Left lung (tissue), 10 donors: ENCODE measurements around the gene APOL4. TPM values are rescaled to one million over a fixed set of nuclear protein-coding genes. Genes with fewer than 3 reads are reported as not detected.

Experiments
- ATAC-seq: fragments of 200-7000 bp; cut with Tn5 transposase; one replicate; pipeline ENCODE4 v1.9.1; 2020; ENCODE audit warnings: moderate library complexity
- DNase-seq, 4 donors: peaks; one replicate each; pipeline ENCODE4 v3.0.0-alpha.2; 2013 to 2020
- H3K27ac ChIP-seq, 2 donors: fragments of 200-600 bp; sonication (generic) in 1 of 2; one replicate each; pipeline versions ENCODE4 v1.5.0 to v1.8.0; 2020 to 2021
- H3K27me3 ChIP-seq, 2 donors: fragments of 200-600 bp; sonication (generic) in 1 of 2; one replicate each; pipeline versions ENCODE4 v1.5.0 to v1.8.0; 2020 to 2021
- H3K36me3 ChIP-seq, 2 donors: fragments of 200-600 bp; sonication (generic) in 1 of 2; one replicate each; pipeline versions ENCODE4 v1.5.0 to v1.8.0; 2020 to 2021
- H3K4me1 ChIP-seq, 2 donors: fragments of 200-600 bp; one replicate each; pipeline ENCODE4 v1.8.0; 2021
- H3K4me3 ChIP-seq, 2 donors: fragments of 200-600 bp; sonication (generic) in 1 of 2; one replicate each; pipeline versions ENCODE4 v1.5.0 to v1.8.0; 2020 to 2021; ENCODE audit warnings: mild to moderate bottlenecking in 1 of 2
- H3K9me3 ChIP-seq, 2 donors: fragments of 200-600 bp; sonication (generic) in 1 of 2; one replicate each; pipeline versions ENCODE4 v1.5.0 to v1.8.0; 2020 to 2021
- CTCF ChIP-seq, 2 donors: fragments of 200-600 bp; sonication (generic) in 1 of 2; IDR thresholded peaks; one replicate each; pipeline versions ENCODE4 v1.5.0 to v1.8.0; 2021; ENCODE audit warnings: antibody characterized with exemption in 2 of 2
- intact Hi-C, 2 donors: fragments of 100-400 bp; cut with DNase I; formaldehyde crosslinking; loops; one replicate each; pipeline versions ENCODE4 v1.11.2 to v1.14.2; 2022
- polyA plus RNA-seq, 6 donors: library from polyadenylated mRNA; unstranded; fragments of 120-200 nt; gene quantifications; one replicate each; pipeline ENCODE4 v1.2.1, GENCODE V29; 2013; ENCODE audit not compliant: insufficient read length in 6 of 6
- total RNA-seq, 2 donors: library from RNA; stranded (reverse); fragmentation: NEBNext Ultra II Directional; extraction: Animal tissue kit (Norgen Biotek cat#: 25700); gene quantifications; one replicate each; pipeline ENCODE4 v1.2.1, GENCODE V29; 2021
- donor health status: DM: no; HTN: yes; CAD: no.
- donor health status: DM: no; HTN: no; CAD: no.

APOL4 gene
- total and polyA plus RNA-seq, 8 donors = 4.9 to 18.6 (median 10.6) TPM

GRCh38 chr22:36143066-36143815 lies 58.4 kb downstream of the APOL4 start:
- intact Hi-C loops = no loop called here
- no peak overlapping the region for H3K27ac ChIP-seq
- DNase-seq = no peak
- H3K27me3 ChIP-seq = no peaks in the 10 kb centered on the region
- peaks cover 0 to 8% of the 10 kb centered on the region in 2 donors for H3K4me1 ChIP-seq
- H3K4me3 ChIP-seq = no peak overlapping the region
- no peaks in the 10 kb centered on the region for H3K9me3 ChIP-seq
- no peak for TF ChIP-seq CTCF (IDR thresholded peaks at IDR 0.05)
- peaks cover 0 to 54% of the 10 kb centered on the region in 2 donors for H3K36me3 ChIP-seq
- no peak for ATAC-seq

- Histone ChIP-seq H3K27ac (no peak overlapping the region), H3K4me1 (peaks cover 0 to 8% of the 10 kb centered on the region in 2 donors), H3K27me3 (no peaks in the 10 kb centered on the region), H3K4me3 (no peak overlapping the region), H3K36me3 (peaks cover 0 to 47% of the 10 kb centered on the region in 2 donors), H3K9me3 (no peaks in the 10 kb centered on the region)
- DNase-seq (no peak), ATAC-seq (no peak)
- TF ChIP-seq CTCF (IDR thresholded peaks at IDR 0.05) = no peak
- intact Hi-C loops = no loop called here
Measured at GRCh38 chr22:36141481-36141880, 60.1 kb downstream of the APOL4 start.

Other genes with a start within 250 kb of the APOL4 start
- gene RBFOX2, start 173.0 kb downstream of the APOL4 start, total RNA-seq = 10 to 100 TPM; 63.1 to 91.3 TPM
- 100 to 1,000 TPM; 145 to 171 (median 157) TPM for gene RBFOX2, start 173.0 kb downstream of the APOL4 start, polyA plus RNA-seq
- gene APOL3, start 41.1 kb downstream of the APOL4 start, total RNA-seq = 10 to 100 TPM; 27.0 to 57.9 TPM
- 10 to 100 TPM; 31.2 to 49.0 (median 42.0) TPM for gene APOL3, start 41.1 kb downstream of the APOL4 start, polyA plus RNA-seq
- 10 to 100 TPM; 51.3 to 63.0 TPM for gene APOL2, start 37.7 kb upstream of the APOL4 start, total RNA-seq
- gene APOL2, start 37.7 kb upstream of the APOL4 start, polyA plus RNA-seq = 10 to 100 TPM; 29.0 to 40.8 (median 31.3) TPM
- 100 to 1,000 TPM in 1 of 2 donors, 10 to 100 TPM in 1; 89.4 to 109 TPM for gene APOL1, start 51.3 kb upstream of the APOL4 start, total RNA-seq
- gene APOL1, start 51.3 kb upstream of the APOL4 start, polyA plus RNA-seq = 10 to 100 TPM in 4 of 6 donors, 1 to 10 TPM in 2; 8.6 to 14.3 (median 12.4) TPM
- 100 to 1,000 TPM; 754 to 761 TPM for gene MYH9, start 186.2 kb upstream of the APOL4 start, total RNA-seq
- gene MYH9, start 186.2 kb upstream of the APOL4 start, polyA plus RNA-seq = 100 to 1,000 TPM; 225 to 278 (median 252) TPM